Measurements from ENCODE around the gene CCDC177. TPM values are rescaled to one million over a fixed set of nuclear protein-coding genes. Genes with fewer than 3 reads are reported as not detected.

The CCDC177 gene
- total and polyA plus RNA-seq, 9 of the 15 experiments (the other 6 are each of a cell fraction or from before 2014, with no cell fraction given) = not detected

DNA sequence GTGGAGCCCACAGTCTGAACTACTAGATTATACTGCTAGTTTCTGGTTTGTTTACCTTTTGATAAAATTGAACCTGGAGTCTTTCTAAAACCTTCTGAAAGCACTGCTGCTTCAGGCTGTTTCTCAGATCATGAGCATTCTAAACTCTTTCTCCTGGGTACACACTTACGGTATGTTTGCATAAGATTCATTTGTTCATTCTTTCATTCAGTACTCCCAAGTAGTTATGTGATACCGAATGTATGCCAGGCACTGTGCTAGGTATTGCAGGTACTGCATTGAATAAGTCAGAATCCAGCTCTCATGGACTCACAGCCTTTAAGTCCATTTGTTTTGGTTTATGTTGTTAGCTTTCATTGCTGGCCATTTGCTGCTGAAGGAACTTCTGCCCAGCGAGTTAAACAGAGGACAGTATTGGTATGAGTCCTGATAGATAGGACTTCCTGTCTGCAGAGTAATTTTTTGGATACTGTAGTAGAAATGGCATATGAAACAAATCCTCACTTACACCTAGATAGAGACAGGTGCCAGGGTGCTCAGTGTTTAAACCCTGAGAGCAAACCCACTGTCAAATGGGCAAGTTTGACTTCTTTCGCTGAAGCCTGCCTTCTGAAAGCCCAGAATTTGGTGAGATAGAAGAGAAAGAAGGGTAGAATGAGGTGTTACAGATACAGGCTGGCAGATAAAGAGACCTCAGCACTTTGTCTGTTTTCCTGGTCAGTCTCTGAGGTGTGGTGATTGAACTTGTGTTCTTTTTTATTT, 38.8 kb upstream of the CCDC177 start (continued):
- no peak for TF ChIP-seq MTA3 (IDR thresholded peaks at IDR 0.05; ENCODE audit: borderline replicate concordance)
- TF ChIP-seq, protein P1, sequence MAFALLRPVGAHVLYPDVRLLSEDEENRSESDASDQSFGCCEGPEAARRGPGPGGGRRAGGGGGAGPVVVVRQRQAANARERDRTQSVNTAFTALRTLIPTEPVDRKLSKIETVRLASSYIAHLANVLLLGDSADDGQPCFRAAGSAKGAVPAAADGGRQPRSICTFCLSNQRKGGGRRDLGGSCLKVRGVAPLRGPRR (CRISPR knock-in tag; IDR thresholded peaks at IDR 0.05) = no peak
- TF ChIP-seq FOXK2 (conservative IDR thresholded peaks at IDR 0.05 in 1 of 2, IDR thresholded peaks at IDR 0.05 in 1 of 2; ENCODE audit: low read depth in 2 of 2) = no peak

DNA sequence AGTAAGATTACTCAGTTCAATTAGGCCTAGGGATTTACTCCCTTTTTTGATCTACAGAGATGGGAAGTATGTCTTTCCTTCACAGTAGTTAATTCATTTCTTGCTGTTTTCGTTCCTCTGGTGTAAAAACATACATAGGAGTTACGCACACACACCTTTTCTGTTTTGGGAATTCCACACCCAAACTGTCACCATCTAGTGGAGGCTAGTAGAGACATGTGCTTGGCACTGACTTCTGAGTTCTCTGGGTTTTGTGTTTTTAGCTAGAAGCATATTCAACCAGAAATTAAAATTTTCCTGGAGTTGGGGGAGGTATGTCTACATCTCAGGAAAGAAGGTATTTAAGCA, 38.1 kb upstream of the CCDC177 start:
- Histone ChIP-seq H3K4me3 (peak overlapping the region; percentile 74), H3K9me3 (replicated peaks; ENCODE audit: control insufficient read depth, insufficient read depth, low read depth, low read length) (no peaks in the 10 kb centered on the region), H2AFZ (ENCODE audit: low read depth, low read length) (peak overlapping the region; percentile 7; the same call in 1 of the 2 replicates), H3K4me1 (replicated peaks in 1 of 2; ENCODE audit: control insufficient read depth in 2 of 2, insufficient read depth in 2 of 2, low read length in 2 of 2) (peaks cover 22 to 50% of the 10 kb centered on the region in 2 experiments), H4K20me1 (replicated peaks; ENCODE audit: control insufficient read depth, insufficient read depth, low read length) (0 out of 2 replicates have a peak, but pooled peaks cover 2% of the 10 kb centered on the region), H3K27me3 (ENCODE audit: control insufficient read depth in 2 of 2, insufficient read depth in 2 of 2, low read length in 2 of 2) (no peaks in the 10 kb centered on the region), H3K4me2 (ENCODE audit: insufficient read depth, low read length) (peak overlapping the region; percentile 88), H3K36me3 (ENCODE audit: control insufficient read depth, insufficient read depth, low read length) (peaks cover 29% of the 10 kb centered on the region; the same call in 2 of the 3 replicates), H3K9ac (ENCODE audit: insufficient read depth in 1 of 2, low read depth in 2 of 2, low read length in 2 of 2) (peak overlapping the region; percentile 67 to 96), H3K9me1 (ENCODE audit: control insufficient read depth, insufficient read depth, low read length) (no peaks in the 10 kb centered on the region), H3K27ac (ENCODE audit: extremely low read depth, low read depth, low read length) (peak overlapping the region; percentile 77), H3K79me2 (ENCODE audit: control insufficient read depth, insufficient read depth, low read length) (peaks cover 65% of the 10 kb centered on the region)
- WGBS (ENCODE audit: insufficient coverage, low coverage, missing lambda C conversion rate) = 7% methylated on average over 2 of the region's 2 CpGs
- in situ Hi-C loops (cut with MboI) = no loop called here
- intact Hi-C loops (cut with micrococcal nuclease) = loop anchor here (5.0 kb wide), 1 partner anchor 85 kb away; no protein-coding TSS in a partner anchor
- ChIA-PET CTCF (ENCODE audit: low intra/inter-chr PET ratio) (no interaction called here), POLR2A (interaction anchor here (0.5 to 1.3 kb wide), 6 partner anchors 11 to 1092 kb away, joined by 3 read pairs; partner anchors contain the start of gene SRSF5)
- DNase-seq (ENCODE audit: extremely low read depth in 1 of 4, low spot score in 3 of 4) = peak in 1 of 4 experiments; percentile 27
- ATAC-seq = no peak
- TSS peak; percentile 41 for BruUV-seq (replicated peaks)
- FAIRE-seq = no peak
- TF ChIP-seq, protein P2, sequence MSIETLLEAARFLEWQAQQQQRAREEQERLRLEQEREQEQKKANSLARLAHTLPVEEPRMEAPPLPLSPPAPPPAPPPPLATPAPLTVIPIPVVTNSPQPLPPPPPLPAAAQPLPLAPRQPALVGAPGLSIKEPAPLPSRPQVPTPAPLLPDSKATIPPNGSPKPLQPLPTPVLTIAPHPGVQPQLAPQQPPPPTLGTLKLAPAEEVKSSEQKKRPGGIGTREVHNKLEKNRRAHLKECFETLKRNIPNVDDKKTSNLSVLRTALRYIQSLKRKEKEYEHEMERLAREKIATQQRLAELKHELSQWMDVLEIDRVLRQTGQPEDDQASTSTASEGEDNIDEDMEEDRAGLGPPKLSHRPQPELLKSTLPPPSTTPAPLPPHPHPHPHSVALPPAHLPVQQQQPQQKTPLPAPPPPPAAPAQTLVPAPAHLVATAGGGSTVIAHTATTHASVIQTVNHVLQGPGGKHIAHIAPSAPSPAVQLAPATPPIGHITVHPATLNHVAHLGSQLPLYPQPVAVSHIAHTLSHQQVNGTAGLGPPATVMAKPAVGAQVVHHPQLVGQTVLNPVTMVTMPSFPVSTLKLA (conservative IDR thresholded peaks at IDR 0.05) = peak in 1 of 2 experiments; percentile 51; a peak in 3 of 4 replicates
- no peak for TF ChIP-seq ZNF79 (CRISPR knock-in tag; IDR thresholded peaks at IDR 0.05; ENCODE audit: low read depth)
- TF ChIP-seq, protein P3, sequence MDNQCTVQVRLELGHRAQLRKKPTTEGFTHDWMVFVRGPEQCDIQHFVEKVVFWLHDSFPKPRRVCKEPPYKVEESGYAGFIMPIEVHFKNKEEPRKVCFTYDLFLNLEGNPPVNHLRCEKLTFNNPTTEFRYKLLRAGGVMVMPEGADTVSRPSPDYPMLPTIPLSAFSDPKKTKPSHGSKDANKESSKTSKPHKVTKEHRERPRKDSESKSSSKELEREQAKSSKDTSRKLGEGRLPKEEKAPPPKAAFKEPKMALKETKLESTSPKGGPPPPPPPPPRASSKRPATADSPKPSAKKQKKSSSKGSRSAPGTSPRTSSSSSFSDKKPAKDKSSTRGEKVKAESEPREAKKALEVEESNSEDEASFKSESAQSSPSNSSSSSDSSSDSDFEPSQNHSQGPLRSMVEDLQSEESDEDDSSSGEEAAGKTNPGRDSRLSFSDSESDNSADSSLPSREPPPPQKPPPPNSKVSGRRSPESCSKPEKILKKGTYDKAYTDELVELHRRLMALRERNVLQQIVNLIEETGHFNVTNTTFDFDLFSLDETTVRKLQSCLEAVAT (IDR thresholded peaks at IDR 0.05) = peak in 1 of 2 experiments; percentile 20; a peak in 1 of 4 replicates
